PFSK-1 (cell line): ENCODE data around the gene OST4.

Experiments
- FOXP2 ChIP-seq: optimal IDR thresholded peaks from 2 replicates; pipeline ENCODE3; 2011; ENCODE audit warnings: borderline replicate concordance, control low read depth, inconsistent platforms; ENCODE audit not compliant: insufficient read depth; ENCODE audit errors: extremely low read length, extremely low read depth
- POLR2AphosphoS5 ChIP-seq: IDR thresholded peaks from 2 replicates; pipeline ENCODE4 v1.6.1; 2012; ENCODE audit warnings: low read depth, mild to moderate bottlenecking, control low read depth, low read length, moderate library complexity
- SIN3A ChIP-seq: IDR thresholded peaks from 2 replicates; pipeline ENCODE4 v1.6.1; 2012; ENCODE audit warnings: mild to moderate bottlenecking, low read length, moderate library complexity, borderline replicate concordance; ENCODE audit not compliant: insufficient read depth
- TAF1 ChIP-seq: IDR thresholded peaks from 2 replicates; pipeline ENCODE4 v1.6.1; 2012; ENCODE audit warnings: low read length, control low read depth, borderline replicate concordance; ENCODE audit not compliant: insufficient read depth
- TF ChIP-seq, protein P1 (sequence below), 2 experiments: IDR thresholded peaks; 2 replicates each; pipeline versions ENCODE4 v1.6.1 to v1.8.0; 2011 to 2012; ENCODE audit warnings: low read depth in 2 of 2, low read length in 2 of 2, control low read depth in 1 of 2, inconsistent platforms in 1 of 2, mild to moderate bottlenecking in 1 of 2, moderate library complexity in 1 of 2; ENCODE audit not compliant: insufficient read depth in 1 of 2

OST4 gene

DNA sequence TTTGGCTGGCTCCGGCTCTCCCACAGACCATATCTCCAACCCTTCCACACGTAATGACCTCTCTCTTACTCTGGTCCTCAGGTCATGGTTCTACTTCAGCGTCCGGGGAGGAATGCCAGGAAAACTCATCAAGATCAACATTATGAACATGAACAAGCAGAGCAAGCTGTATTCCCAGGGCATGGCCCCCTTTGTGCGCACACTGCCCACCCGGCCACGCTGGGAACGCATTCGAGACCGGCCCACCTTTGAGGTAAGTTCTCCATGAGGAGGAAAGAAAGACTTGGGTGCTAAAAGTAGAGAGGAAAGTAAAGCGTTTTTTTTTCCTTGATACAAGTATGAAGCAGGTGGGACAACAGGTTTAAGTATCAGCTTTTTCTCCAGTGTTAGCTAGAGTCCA, 18.1 kb downstream of the OST4 start:
- TF ChIP-seq SIN3A (no peak), TAF1 (no peak), POLR2AphosphoS5 (no peak), FOXP2 (no peak)
- TF ChIP-seq, protein P1, sequence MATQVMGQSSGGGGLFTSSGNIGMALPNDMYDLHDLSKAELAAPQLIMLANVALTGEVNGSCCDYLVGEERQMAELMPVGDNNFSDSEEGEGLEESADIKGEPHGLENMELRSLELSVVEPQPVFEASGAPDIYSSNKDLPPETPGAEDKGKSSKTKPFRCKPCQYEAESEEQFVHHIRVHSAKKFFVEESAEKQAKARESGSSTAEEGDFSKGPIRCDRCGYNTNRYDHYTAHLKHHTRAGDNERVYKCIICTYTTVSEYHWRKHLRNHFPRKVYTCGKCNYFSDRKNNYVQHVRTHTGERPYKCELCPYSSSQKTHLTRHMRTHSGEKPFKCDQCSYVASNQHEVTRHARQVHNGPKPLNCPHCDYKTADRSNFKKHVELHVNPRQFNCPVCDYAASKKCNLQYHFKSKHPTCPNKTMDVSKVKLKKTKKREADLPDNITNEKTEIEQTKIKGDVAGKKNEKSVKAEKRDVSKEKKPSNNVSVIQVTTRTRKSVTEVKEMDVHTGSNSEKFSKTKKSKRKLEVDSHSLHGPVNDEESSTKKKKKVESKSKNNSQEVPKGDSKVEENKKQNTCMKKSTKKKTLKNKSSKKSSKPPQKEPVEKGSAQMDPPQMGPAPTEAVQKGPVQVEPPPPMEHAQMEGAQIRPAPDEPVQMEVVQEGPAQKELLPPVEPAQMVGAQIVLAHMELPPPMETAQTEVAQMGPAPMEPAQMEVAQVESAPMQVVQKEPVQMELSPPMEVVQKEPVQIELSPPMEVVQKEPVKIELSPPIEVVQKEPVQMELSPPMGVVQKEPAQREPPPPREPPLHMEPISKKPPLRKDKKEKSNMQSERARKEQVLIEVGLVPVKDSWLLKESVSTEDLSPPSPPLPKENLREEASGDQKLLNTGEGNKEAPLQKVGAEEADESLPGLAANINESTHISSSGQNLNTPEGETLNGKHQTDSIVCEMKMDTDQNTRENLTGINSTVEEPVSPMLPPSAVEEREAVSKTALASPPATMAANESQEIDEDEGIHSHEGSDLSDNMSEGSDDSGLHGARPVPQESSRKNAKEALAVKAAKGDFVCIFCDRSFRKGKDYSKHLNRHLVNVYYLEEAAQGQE (IDR thresholded peaks at IDR 0.05; ENCODE audit: insufficient read depth in 1 of 2, low read depth in 2 of 2, low read length in 2 of 2) = no peak

DNA sequence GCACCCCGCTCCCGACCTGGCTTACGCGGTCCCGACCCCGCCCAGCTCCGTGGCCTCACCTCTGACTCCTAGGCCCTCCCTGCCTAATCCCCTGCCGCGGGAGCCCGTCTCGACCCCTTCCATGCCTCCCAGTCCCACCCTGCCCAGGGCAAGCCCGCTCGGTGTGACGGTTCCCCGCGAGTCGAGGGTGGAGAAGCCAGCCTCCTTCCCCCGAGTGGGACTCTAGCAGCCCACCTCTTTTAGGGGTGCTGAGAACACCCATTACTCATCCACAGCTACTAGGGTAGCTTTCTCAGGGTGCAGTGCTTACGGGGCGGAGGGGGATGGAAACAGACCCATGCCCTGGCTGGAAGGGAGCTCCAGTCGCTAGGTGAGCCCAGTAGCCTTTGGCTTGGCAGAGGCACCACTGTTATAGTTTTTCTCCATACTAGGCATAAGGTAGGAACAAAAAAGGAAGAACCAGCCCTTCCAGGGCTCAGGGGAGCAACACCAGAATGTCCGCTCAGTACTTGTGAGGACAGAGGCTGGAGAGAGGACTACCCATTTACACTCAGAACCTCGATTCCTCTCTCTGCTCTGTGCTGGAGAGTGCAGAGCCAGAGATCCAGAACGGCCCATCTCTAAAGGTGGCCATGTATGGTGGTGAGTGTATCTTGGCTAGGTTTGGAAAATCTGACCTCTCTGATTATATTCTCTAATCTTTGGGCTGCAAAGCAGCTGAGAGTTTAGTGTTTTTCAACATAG, 19.4 kb downstream of the OST4 start:
- no peak for TF ChIP-seq POLR2AphosphoS5
- TF ChIP-seq SIN3A = no peak
- no peak for TF ChIP-seq FOXP2
- TF ChIP-seq, protein P1 (IDR thresholded peaks at IDR 0.05; ENCODE audit: insufficient read depth in 1 of 2, low read depth in 2 of 2, low read length in 2 of 2) = no peak
- no peak for TF ChIP-seq TAF1

DNA sequence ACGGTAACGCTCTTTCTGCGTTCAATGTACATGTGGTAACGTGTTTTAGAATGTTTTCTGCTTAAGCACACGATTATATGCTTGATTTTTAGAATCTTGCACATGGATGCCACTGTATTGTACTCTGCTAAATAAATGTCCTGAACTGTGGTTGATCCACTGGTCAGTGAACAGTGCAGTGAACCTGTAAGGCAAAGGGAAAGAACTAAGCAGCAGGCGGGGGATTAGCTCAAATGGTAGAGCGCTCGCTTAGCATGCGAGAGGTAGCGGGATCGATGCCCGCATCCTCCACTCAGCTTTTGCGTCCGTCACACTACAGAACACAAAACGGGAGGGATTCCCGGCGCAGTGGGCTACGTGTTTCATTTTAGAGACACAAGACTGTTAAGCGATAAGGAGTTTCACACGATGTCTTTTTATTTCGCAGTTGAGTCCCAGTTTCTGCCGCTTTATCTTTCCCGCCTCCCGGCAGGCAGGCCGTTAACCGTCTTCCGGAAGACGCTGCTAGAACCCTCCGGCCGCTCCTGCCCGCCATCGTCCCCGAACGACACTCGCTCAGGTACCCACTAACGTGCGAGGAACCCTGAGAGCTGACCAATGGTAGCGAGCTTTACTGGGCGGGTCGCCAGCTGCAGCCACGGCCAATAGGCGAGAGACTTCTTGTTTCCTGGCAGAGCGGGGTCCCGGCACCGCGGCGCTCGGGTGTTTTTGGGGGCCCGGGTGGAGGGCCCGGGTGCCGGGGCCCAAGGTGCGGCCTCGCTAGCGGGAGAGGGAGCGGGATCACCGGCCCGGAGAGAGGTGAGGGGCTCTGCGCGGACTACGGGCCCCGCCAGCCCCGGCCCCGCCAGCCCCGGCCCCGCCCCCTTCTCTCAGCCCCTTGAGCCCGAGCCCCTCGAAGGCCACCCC, 20.2 kb downstream of the OST4 start, which contains the start of gene AGBL5:
Gene AGBL5 (plus strand): TSS at position 673 of the 906 bp plus-strand sequence. CDS start 1,291 bp downstream, outside the sequence.
- no peak for TF ChIP-seq FOXP2
- TF ChIP-seq, protein P1 (IDR thresholded peaks at IDR 0.05; ENCODE audit: insufficient read depth in 1 of 2, low read depth in 2 of 2, low read length in 2 of 2) = peak in 1 of 2 experiments; percentile 12; a peak in 1 of 4 replicates
- peak; percentile 86 for TF ChIP-seq POLR2AphosphoS5

DNA sequence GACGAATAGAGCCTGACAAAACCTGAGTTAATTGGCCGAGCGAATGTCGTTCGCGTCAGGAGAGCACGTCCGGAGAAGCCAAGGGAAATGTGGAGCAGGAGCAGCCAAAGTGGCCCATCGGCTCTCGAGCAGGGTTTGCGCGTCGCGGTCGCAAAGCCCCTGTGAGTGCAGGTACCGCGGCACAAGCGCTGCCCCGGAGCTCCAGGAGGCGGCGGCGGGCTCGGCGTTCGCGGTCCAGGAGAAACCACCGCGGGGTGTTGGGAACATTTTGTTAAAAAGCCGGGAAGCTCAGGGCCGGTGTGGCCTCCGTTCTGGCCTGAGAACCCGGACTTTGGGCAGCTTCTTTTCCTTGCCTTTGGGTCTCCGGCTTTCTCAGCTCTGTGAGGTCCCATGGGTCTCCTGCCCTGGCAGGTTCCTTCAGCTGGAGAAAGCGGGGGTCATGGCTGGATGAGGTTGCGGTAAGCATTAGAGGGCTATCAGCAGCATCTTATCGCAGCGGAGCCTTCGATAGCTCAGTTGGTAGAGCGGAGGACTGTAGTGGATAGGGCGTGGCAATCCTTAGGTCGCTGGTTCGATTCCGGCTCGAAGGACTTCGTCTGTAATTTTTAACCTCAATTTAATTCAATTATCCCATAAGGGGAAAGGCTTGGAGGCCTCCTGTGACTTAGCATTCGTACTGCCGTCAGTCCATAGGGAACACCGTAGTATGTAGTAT, 21.0 kb downstream of the OST4 start:
- TF ChIP-seq FOXP2 (no peak), POLR2AphosphoS5 (no peak), SIN3A (no peak)
- TF ChIP-seq, protein P1 (IDR thresholded peaks at IDR 0.05; ENCODE audit: insufficient read depth in 1 of 2, low read depth in 2 of 2, low read length in 2 of 2) = 0 out of 4 replicates have a peak, but pooled peaks of 1 of the 2 experiments have one; percentile 30
